Lower lobe of right lung (tissue), 2 donors: ENCODE results near the gene HELT. TPM values are rescaled to one million over a fixed set of nuclear protein-coding genes. Genes with fewer than 3 reads are reported as not detected.
"Not testable (repeated sequence)": the region's sequence is repeated elsewhere in the genome, so short reads cannot be mapped to it uniquely, and the experiment has no call there.

Experiments
- ATAC-seq, 2 donors: fragments of 200-7000 bp; cut with Tn5 transposase; one replicate each; pipeline ENCODE4 v1.9.1; 2020 to 2022; ENCODE audit warnings: mild to moderate bottlenecking in 2 of 2, moderate library complexity in 2 of 2
- DNase-seq: peaks from one replicate; pipeline ENCODE4 v3.0.0-alpha.2; 2020
- H3K27ac ChIP-seq: fragments of 200-600 bp; one replicate; pipeline ENCODE4 v1.8.0; 2022
- H3K27me3 ChIP-seq: fragments of 200-600 bp; one replicate; pipeline ENCODE4 v1.8.0; 2022; ENCODE audit warnings: low read depth
- H3K36me3 ChIP-seq: fragments of 200-600 bp; one replicate; pipeline ENCODE4 v1.8.0; 2022; ENCODE audit warnings: mild to moderate bottlenecking
- H3K4me1 ChIP-seq: fragments of 200-600 bp; one replicate; pipeline ENCODE4 v1.8.0; 2022
- H3K4me3 ChIP-seq: fragments of 200-600 bp; one replicate; pipeline ENCODE4 v1.8.0; 2022; ENCODE audit warnings: mild to moderate bottlenecking
- H3K9me3 ChIP-seq: fragments of 200-600 bp; one replicate; pipeline ENCODE4 v1.8.0; 2022
- CTCF ChIP-seq: fragments of 200-600 bp; IDR thresholded peaks from one replicate; pipeline ENCODE4 v1.8.0; 2022; ENCODE audit warnings: antibody characterized with exemption, mild to moderate bottlenecking
- intact Hi-C: fragments of 100-400 bp; cut with DNase I; formaldehyde crosslinking; loops from one replicate; pipeline ENCODE4 v1.11.0; 2022
- total RNA-seq: library from RNA; stranded (reverse); fragmentation: NEBNext Ultra II Directional; extraction: Animal tissue kit (Norgen Biotek cat#: 25700); gene quantifications from one replicate; pipeline ENCODE4 v1.2.1, GENCODE V29; 2021
- donor health status: DM: no; HTN: yes; CAD: no; lungs with severe emphysema.

The HELT gene
- total RNA-seq, 1 donor from 2014 or later, result 0.97 TPM

GRCh38 chr4:185040523-185040922 lies 22.2 kb downstream of the HELT start:
- intact Hi-C loops, result no loop called here
- Histone ChIP-seq H3K4me1 (no peaks in the 10 kb centered on the region), H3K9me3 (no peaks in the 10 kb centered on the region), H3K27me3 (peaks cover 5% of the 10 kb centered on the region), H3K4me3 (no peak overlapping the region), H3K27ac (no peak overlapping the region), H3K36me3 (no peaks in the 10 kb centered on the region)
- DNase-seq (no peak), ATAC-seq (no peak)
- TF ChIP-seq CTCF, result no peak

GRCh38 chr4:185050286-185050685 lies 32.0 kb downstream of the HELT start:
- H3K27me3 ChIP-seq, H3K27ac ChIP-seq, intact Hi-C loops, DNase-seq, H3K4me1 ChIP-seq, H3K9me3 ChIP-seq, H3K4me3 ChIP-seq, ATAC-seq, H3K36me3 ChIP-seq: not testable (repeated sequence)

- H3K4me1 ChIP-seq, H3K27ac ChIP-seq, H3K27me3 ChIP-seq, ATAC-seq, intact Hi-C loops, H3K4me3 ChIP-seq, H3K36me3 ChIP-seq, H3K9me3 ChIP-seq, DNase-seq: not testable (repeated sequence)
These were observed 33.0 kb downstream of the HELT start for GRCh38 chr4:185051283-185051682.

- DNase-seq, result no peak
- no peak for ATAC-seq
- intact Hi-C loops, result no loop called here
These were observed 35.5 kb downstream of the HELT start for GRCh38 chr4:185053746-185054145.

GRCh38 chr4:185054272-185054671 lies 36.0 kb downstream of the HELT start:
- Histone ChIP-seq H3K27me3 (no peaks in the 10 kb centered on the region), H3K9me3 (no peaks in the 10 kb centered on the region), H3K27ac (no peak overlapping the region), H3K4me3 (no peak overlapping the region), H3K36me3 (no peaks in the 10 kb centered on the region), H3K4me1 (no peaks in the 10 kb centered on the region)
- intact Hi-C loops, result no loop called here
- ATAC-seq, result no peak
- no peak for TF ChIP-seq CTCF
- DNase-seq, result no peak

More at GRCh38 chr4:185053746-185054145, 35.5 kb downstream of the HELT start:
- no peak for TF ChIP-seq CTCF
- H3K27me3 ChIP-seq, result no peaks in the 10 kb centered on the region
- H3K36me3 ChIP-seq, result no peaks in the 10 kb centered on the region
- H3K4me1 ChIP-seq, result no peaks in the 10 kb centered on the region
- H3K4me3 ChIP-seq, result no peak overlapping the region
- H3K27ac ChIP-seq, result no peak overlapping the region
- no peaks in the 10 kb centered on the region for H3K9me3 ChIP-seq

- TF ChIP-seq CTCF, result no peak
- DNase-seq (no peak), ATAC-seq (no peak)
These were observed 36.6 kb downstream of the HELT start for GRCh38 chr4:185054886-185055285.

GRCh38 chr4:185061610-185062009 lies 43.3 kb downstream of the HELT start:
- intact Hi-C loops, result no loop called here
- no peak for TF ChIP-seq CTCF
- no peak overlapping the region for H3K4me3 ChIP-seq

More at GRCh38 chr4:185054886-185055285, 36.6 kb downstream of the HELT start:
- no peak overlapping the region for H3K4me3 ChIP-seq
- H3K4me1 ChIP-seq, result no peaks in the 10 kb centered on the region
- H3K9me3 ChIP-seq, result no peaks in the 10 kb centered on the region
- intact Hi-C loops, result no loop called here
- H3K27me3 ChIP-seq, result no peaks in the 10 kb centered on the region
- no peak overlapping the region for H3K27ac ChIP-seq
- H3K36me3 ChIP-seq, result no peaks in the 10 kb centered on the region

More at GRCh38 chr4:185061610-185062009, 43.3 kb downstream of the HELT start:
- ATAC-seq (no peak), DNase-seq (no peak)
- Histone ChIP-seq H3K36me3 (no peaks in the 10 kb centered on the region), H3K4me1 (no peaks in the 10 kb centered on the region), H3K9me3 (no peaks in the 10 kb centered on the region), H3K27ac (no peak overlapping the region), H3K27me3 (no peaks in the 10 kb centered on the region)
